ENCODE measurements around the gene OXCT1. TPM values are rescaled to one million over a fixed set of nuclear protein-coding genes. Genes with fewer than 3 reads are reported as not detected.

Gene OXCT1
- polyA plus RNA-seq, 1 donor: 19.4 TPM

GRCh38 chr5:41778410-41778809, 91.8 kb downstream of the OXCT1 start:
- Histone ChIP-seq H3K4me3 (ENCODE audit: low read length) (no peak overlapping the region), H3K4me1 (ENCODE audit: control insufficient read depth, insufficient read depth, low read length) (no peaks in the 10 kb centered on the region), H3K36me3 (ENCODE audit: control insufficient read depth, insufficient read depth, low read length) (no peaks in the 10 kb centered on the region), H3K9me3 (ENCODE audit: control insufficient read depth, low read depth, low read length) (no peaks in the 10 kb centered on the region), H3K27ac (ENCODE audit: low read length) (no peak overlapping the region), H3K27me3 (ENCODE audit: control insufficient read depth, insufficient read depth, low read length) (no peaks in the 10 kb centered on the region)
- DNase-seq: no peak
- WGBS (ENCODE audit: insufficient coverage, low lambda C conversion rate): 92% methylated on average over 2 of the region's 3 CpGs

- Histone ChIP-seq H3K27me3 (ENCODE audit: control insufficient read depth, insufficient read depth, low read length) (no peaks in the 10 kb centered on the region), H3K36me3 (ENCODE audit: control insufficient read depth, insufficient read depth, low read length) (no peaks in the 10 kb centered on the region), H3K9me3 (ENCODE audit: control insufficient read depth, low read depth, low read length) (no peaks in the 10 kb centered on the region), H3K4me3 (ENCODE audit: low read length) (no peak overlapping the region), H3K27ac (ENCODE audit: low read length) (no peak overlapping the region), H3K4me1 (ENCODE audit: control insufficient read depth, insufficient read depth, low read length) (no peaks in the 10 kb centered on the region)
- no peak for DNase-seq
- WGBS (ENCODE audit: insufficient coverage, low lambda C conversion rate): no CpG with 5 or more reads among the region's 2 CpGs
Measured at GRCh38 chr5:41776435-41776834, 93.8 kb downstream of the OXCT1 start.

- H3K27me3 ChIP-seq (ENCODE audit: control insufficient read depth, insufficient read depth, low read length): no peaks in the 10 kb centered on the region
- DNase-seq: no peak
- H3K36me3 ChIP-seq (ENCODE audit: control insufficient read depth, insufficient read depth, low read length): no peaks in the 10 kb centered on the region
- H3K27ac ChIP-seq (ENCODE audit: low read length): no peak overlapping the region
- H3K4me3 ChIP-seq (ENCODE audit: low read length): no peak overlapping the region
- no peaks in the 10 kb centered on the region for H3K4me1 ChIP-seq (ENCODE audit: control insufficient read depth, insufficient read depth, low read length)
- H3K9me3 ChIP-seq (ENCODE audit: control insufficient read depth, low read depth, low read length): no peaks in the 10 kb centered on the region
- 88% methylated on average over 1 of the region's 1 CpG for WGBS (ENCODE audit: insufficient coverage, low lambda C conversion rate)
Measured at GRCh38 chr5:41773799-41774198, 96.4 kb downstream of the OXCT1 start.

GRCh38 chr5:41772785-41773442, 97.3 kb downstream of the OXCT1 start:
- no CpG with 5 or more reads among the region's 4 CpGs for WGBS (ENCODE audit: insufficient coverage, low lambda C conversion rate)
- H3K4me1 ChIP-seq (ENCODE audit: control insufficient read depth, insufficient read depth, low read length): no peaks in the 10 kb centered on the region
- no peak overlapping the region for H3K27ac ChIP-seq (ENCODE audit: low read length)
- no peaks in the 10 kb centered on the region for H3K36me3 ChIP-seq (ENCODE audit: control insufficient read depth, insufficient read depth, low read length)
- H3K4me3 ChIP-seq (ENCODE audit: low read length): no peak overlapping the region
- no peaks in the 10 kb centered on the region for H3K27me3 ChIP-seq (ENCODE audit: control insufficient read depth, insufficient read depth, low read length)
- H3K9me3 ChIP-seq (ENCODE audit: control insufficient read depth, low read depth, low read length): no peaks in the 10 kb centered on the region
- no peak for DNase-seq

GRCh38 chr5:41772056-41772455, 98.2 kb downstream of the OXCT1 start:
- Histone ChIP-seq H3K36me3 (ENCODE audit: control insufficient read depth, insufficient read depth, low read length) (no peaks in the 10 kb centered on the region), H3K27me3 (ENCODE audit: control insufficient read depth, insufficient read depth, low read length) (no peaks in the 10 kb centered on the region), H3K27ac (ENCODE audit: low read length) (no peak overlapping the region), H3K9me3 (ENCODE audit: control insufficient read depth, low read depth, low read length) (no peaks in the 10 kb centered on the region), H3K4me3 (ENCODE audit: low read length) (no peak overlapping the region), H3K4me1 (ENCODE audit: control insufficient read depth, insufficient read depth, low read length) (no peaks in the 10 kb centered on the region)
- no peak for DNase-seq
- 90% methylated on average over 1 of the region's 2 CpGs for WGBS (ENCODE audit: insufficient coverage, low lambda C conversion rate)

- Histone ChIP-seq H3K4me1 (ENCODE audit: control insufficient read depth, insufficient read depth, low read length) (no peaks in the 10 kb centered on the region), H3K36me3 (ENCODE audit: control insufficient read depth, insufficient read depth, low read length) (no peaks in the 10 kb centered on the region), H3K4me3 (ENCODE audit: low read length) (no peak overlapping the region), H3K9me3 (ENCODE audit: control insufficient read depth, low read depth, low read length) (no peaks in the 10 kb centered on the region), H3K27me3 (ENCODE audit: control insufficient read depth, insufficient read depth, low read length) (no peaks in the 10 kb centered on the region), H3K27ac (ENCODE audit: low read length) (no peak overlapping the region)
- no peak for DNase-seq
Measured at GRCh38 chr5:41770799-41771198, 99.4 kb downstream of the OXCT1 start.

- DNase-seq: no peak
- no peaks in the 10 kb centered on the region for H3K9me3 ChIP-seq (ENCODE audit: control insufficient read depth, low read depth, low read length)
- H3K36me3 ChIP-seq (ENCODE audit: control insufficient read depth, insufficient read depth, low read length): no peaks in the 10 kb centered on the region
- no CpG with 5 or more reads among the region's 5 CpGs for WGBS (ENCODE audit: insufficient coverage, low lambda C conversion rate)
- H3K27me3 ChIP-seq (ENCODE audit: control insufficient read depth, insufficient read depth, low read length): no peaks in the 10 kb centered on the region
- H3K4me3 ChIP-seq (ENCODE audit: low read length): no peak overlapping the region
- no peaks in the 10 kb centered on the region for H3K4me1 ChIP-seq (ENCODE audit: control insufficient read depth, insufficient read depth, low read length)
- H3K27ac ChIP-seq (ENCODE audit: low read length): no peak overlapping the region
Measured at GRCh38 chr5:41768692-41769091, 101.5 kb downstream of the OXCT1 start.

- no peaks in the 10 kb centered on the region for H3K27me3 ChIP-seq (ENCODE audit: control insufficient read depth, insufficient read depth, low read length)
- H3K4me1 ChIP-seq (ENCODE audit: control insufficient read depth, insufficient read depth, low read length): no peaks in the 10 kb centered on the region
- DNase-seq: no peak
- H3K9me3 ChIP-seq (ENCODE audit: control insufficient read depth, low read depth, low read length): no peaks in the 10 kb centered on the region
- H3K27ac ChIP-seq (ENCODE audit: low read length): no peak overlapping the region
- H3K4me3 ChIP-seq (ENCODE audit: low read length): no peak overlapping the region
- no peaks in the 10 kb centered on the region for H3K36me3 ChIP-seq (ENCODE audit: control insufficient read depth, insufficient read depth, low read length)
Measured at GRCh38 chr5:41764650-41765049, 105.6 kb downstream of the OXCT1 start.

- Histone ChIP-seq H3K36me3 (ENCODE audit: control insufficient read depth, insufficient read depth, low read length) (no peaks in the 10 kb centered on the region), H3K27ac (ENCODE audit: low read length) (no peak overlapping the region), H3K4me3 (ENCODE audit: low read length) (no peak overlapping the region), H3K27me3 (ENCODE audit: control insufficient read depth, insufficient read depth, low read length) (no peaks in the 10 kb centered on the region), H3K4me1 (ENCODE audit: control insufficient read depth, insufficient read depth, low read length) (no peaks in the 10 kb centered on the region), H3K9me3 (ENCODE audit: control insufficient read depth, low read depth, low read length) (no peaks in the 10 kb centered on the region)
- WGBS (ENCODE audit: insufficient coverage, low lambda C conversion rate): 89% methylated on average over 2 of the region's 2 CpGs
- no peak for DNase-seq
Measured at GRCh38 chr5:41763574-41763973, 106.7 kb downstream of the OXCT1 start.

GRCh38 chr5:41763081-41763480, 107.1 kb downstream of the OXCT1 start:
- Histone ChIP-seq H3K4me1 (ENCODE audit: control insufficient read depth, insufficient read depth, low read length) (no peaks in the 10 kb centered on the region), H3K36me3 (ENCODE audit: control insufficient read depth, insufficient read depth, low read length) (no peaks in the 10 kb centered on the region), H3K27me3 (ENCODE audit: control insufficient read depth, insufficient read depth, low read length) (no peaks in the 10 kb centered on the region), H3K9me3 (ENCODE audit: control insufficient read depth, low read depth, low read length) (no peaks in the 10 kb centered on the region), H3K27ac (ENCODE audit: low read length) (no peak overlapping the region), H3K4me3 (ENCODE audit: low read length) (no peak overlapping the region)
- no peak for DNase-seq
- 81% methylated on average over 2 of the region's 3 CpGs for WGBS (ENCODE audit: insufficient coverage, low lambda C conversion rate)

GRCh38 chr5:41762426-41762825, 107.8 kb downstream of the OXCT1 start:
- no peak for DNase-seq
- H3K27me3 ChIP-seq (ENCODE audit: control insufficient read depth, insufficient read depth, low read length): no peaks in the 10 kb centered on the region
- no peak overlapping the region for H3K4me3 ChIP-seq (ENCODE audit: low read length)
- WGBS (ENCODE audit: insufficient coverage, low lambda C conversion rate): 100% methylated on average over 1 of the region's 1 CpG
- no peak overlapping the region for H3K27ac ChIP-seq (ENCODE audit: low read length)
- no peaks in the 10 kb centered on the region for H3K36me3 ChIP-seq (ENCODE audit: control insufficient read depth, insufficient read depth, low read length)
- H3K9me3 ChIP-seq (ENCODE audit: control insufficient read depth, low read depth, low read length): no peaks in the 10 kb centered on the region
- H3K4me1 ChIP-seq (ENCODE audit: control insufficient read depth, insufficient read depth, low read length): no peaks in the 10 kb centered on the region
